ENCODE data around the gene CANT1.

CANT1 gene

GRCh38 chr17:78960928-78961327 lies 48.6 kb downstream of the CANT1 start:
- Histone ChIP-seq H3K4me1 (peaks cover 51% of the 10 kb centered on the region), H3K9ac (no peak overlapping the region), H3K27me3 (no peaks in the 10 kb centered on the region), H4K20me1 (no peaks in the 10 kb centered on the region), H3K27ac (no peak overlapping the region), H3K36me3 (no peaks in the 10 kb centered on the region), H3K4me3 (no peak overlapping the region), H3K4me2 (no peak overlapping the region), H3K9me3 (no peaks in the 10 kb centered on the region)
- no peak for TF ChIP-seq Cebpa-rat (IDR thresholded peaks at IDR 0.05)

- Histone ChIP-seq H3K27me3 (no peaks in the 10 kb centered on the region), H3K27ac (no peak overlapping the region)
Observed at GRCh38 chr17:78959803-78960202, 49.8 kb downstream of the CANT1 start.

GRCh38 chr17:78958641-78959127 lies 50.9 kb downstream of the CANT1 start:
- H4K20me1 ChIP-seq = no peaks in the 10 kb centered on the region
- no peaks in the 10 kb centered on the region for H3K9me3 ChIP-seq
- H3K36me3 ChIP-seq = no peaks in the 10 kb centered on the region
- no peak overlapping the region for H3K4me3 ChIP-seq
- no peak for TF ChIP-seq Cebpa-rat (IDR thresholded peaks at IDR 0.05)
- H3K9ac ChIP-seq = no peak overlapping the region
- no peaks in the 10 kb centered on the region for H3K27me3 ChIP-seq
- H3K4me2 ChIP-seq = no peak overlapping the region
- H3K4me1 ChIP-seq = peaks cover 38% of the 10 kb centered on the region
- no peak overlapping the region for H3K27ac ChIP-seq

More at GRCh38 chr17:78959803-78960202, 49.8 kb downstream of the CANT1 start:
- no peaks in the 10 kb centered on the region for H3K36me3 ChIP-seq
- H3K9me3 ChIP-seq = no peaks in the 10 kb centered on the region
- no peak overlapping the region for H3K4me2 ChIP-seq
- H3K4me3 ChIP-seq = no peak overlapping the region
- H3K9ac ChIP-seq = no peak overlapping the region
- H3K4me1 ChIP-seq = peaks cover 40% of the 10 kb centered on the region
- no peak for TF ChIP-seq Cebpa-rat (IDR thresholded peaks at IDR 0.05)
- no peaks in the 10 kb centered on the region for H4K20me1 ChIP-seq

- Histone ChIP-seq H3K27ac (no peak overlapping the region), H3K9ac (no peak overlapping the region), H3K4me1 (peaks cover 38% of the 10 kb centered on the region), H3K36me3 (no peaks in the 10 kb centered on the region), H3K4me3 (no peak overlapping the region), H3K4me2 (no peak overlapping the region), H3K27me3 (no peaks in the 10 kb centered on the region), H4K20me1 (no peaks in the 10 kb centered on the region), H3K9me3 (no peaks in the 10 kb centered on the region)
- no peak for TF ChIP-seq Cebpa-rat (IDR thresholded peaks at IDR 0.05)
Observed at GRCh38 chr17:78957128-78957527, 52.4 kb downstream of the CANT1 start.

GRCh38 chr17:78956254-78956653 lies 53.3 kb downstream of the CANT1 start:
- Histone ChIP-seq H3K4me1 (peaks cover 38% of the 10 kb centered on the region), H3K9me3 (0 out of 2 replicates have a peak, but pooled peaks cover under 1% of the 10 kb centered on the region), H3K27me3 (no peaks in the 10 kb centered on the region), H3K9ac (no peak overlapping the region), H3K4me2 (no peak overlapping the region), H4K20me1 (no peaks in the 10 kb centered on the region), H3K27ac (no peak overlapping the region), H3K4me3 (no peak overlapping the region), H3K36me3 (no peaks in the 10 kb centered on the region)
- TF ChIP-seq Cebpa-rat (IDR thresholded peaks at IDR 0.05) = no peak

GRCh38 chr17:78954684-78955083 lies 54.9 kb downstream of the CANT1 start:
- Histone ChIP-seq H4K20me1 (no peaks in the 10 kb centered on the region), H3K27me3 (no peaks in the 10 kb centered on the region), H3K9ac (no peak overlapping the region), H3K4me3 (no peak overlapping the region), H3K9me3 (peaks cover 16% of the 10 kb centered on the region), H3K4me2 (no peak overlapping the region), H3K27ac (no peak overlapping the region), H3K4me1 (peaks cover 36% of the 10 kb centered on the region), H3K36me3 (0 out of 2 replicates have a peak, but pooled peaks cover 5% of the 10 kb centered on the region)
- TF ChIP-seq Cebpa-rat (IDR thresholded peaks at IDR 0.05) = no peak

GRCh38 chr17:78953356-78954350 lies 55.9 kb downstream of the CANT1 start:
- Histone ChIP-seq H3K36me3 (0 out of 2 replicates have a peak, but pooled peaks cover 5% of the 10 kb centered on the region), H3K4me1 (peaks cover 36% of the 10 kb centered on the region), H4K20me1 (no peaks in the 10 kb centered on the region), H3K27ac (peak overlapping the region; percentile 91), H3K9ac (peak overlapping the region; percentile 82; the same call in 1 of the 2 replicates), H3K27me3 (no peaks in the 10 kb centered on the region), H3K9me3 (peaks cover 17% of the 10 kb centered on the region), H3K4me3 (no peak overlapping the region), H3K4me2 (peak overlapping the region; percentile 89)
- TF ChIP-seq Cebpa-rat (IDR thresholded peaks at IDR 0.05) = no peak

GRCh38 chr17:78952706-78953105 lies 56.9 kb downstream of the CANT1 start:
- H3K9me3 ChIP-seq = peaks cover 17% of the 10 kb centered on the region
- peak overlapping the region; percentile 89 for H3K4me2 ChIP-seq
- H3K4me1 ChIP-seq = peaks cover 42% of the 10 kb centered on the region
- H4K20me1 ChIP-seq = no peaks in the 10 kb centered on the region
- TF ChIP-seq Cebpa-rat (IDR thresholded peaks at IDR 0.05) = no peak
- peak overlapping the region; percentile 48; the same call in 1 of the 2 replicates for H3K4me3 ChIP-seq
- no peaks in the 10 kb centered on the region for H3K27me3 ChIP-seq
- H3K36me3 ChIP-seq = 0 out of 2 replicates have a peak, but pooled peaks cover 5% of the 10 kb centered on the region
- H3K27ac ChIP-seq = peak overlapping the region; percentile 91
- H3K9ac ChIP-seq = peak overlapping the region; percentile 82

GRCh38 chr17:78951967-78952551 lies 57.5 kb downstream of the CANT1 start:
- Histone ChIP-seq H3K36me3 (0 out of 2 replicates have a peak, but pooled peaks cover 5% of the 10 kb centered on the region), H4K20me1 (no peaks in the 10 kb centered on the region), H3K9ac (peak overlapping the region; percentile 82), H3K4me1 (peaks cover 48% of the 10 kb centered on the region), H3K4me2 (peak overlapping the region; percentile 89), H3K27me3 (no peaks in the 10 kb centered on the region), H3K9me3 (peaks cover 17% of the 10 kb centered on the region), H3K4me3 (peak overlapping the region; percentile 48), H3K27ac (peak overlapping the region; percentile 91)
- TF ChIP-seq Cebpa-rat (IDR thresholded peaks at IDR 0.05) = no peak

Data from BLaER1 (cell line).